ENCODE data around the gene CHCHD6.

- TF ChIP-seq CTCF (IDR thresholded peaks at IDR 0.05; ENCODE audit: borderline replicate concordance, extremely low read depth, low read length, poor library complexity, severe bottlenecking) (no peak), EZH2 (IDR thresholded peaks at IDR 0.05; ENCODE audit: borderline replicate concordance, low read depth, low read length, severe bottlenecking) (no peak)
Measured at GRCh38 chr3:126792998-126793397, 89.0 kb downstream of the CHCHD6 start.

All from DND-41 (cell line).